NCI-H2227 (cell line): ENCODE results near the gene NEK11.

Source experiments
- DNase-seq: peaks from one replicate; lab custom pipeline; 2025; ENCODE audit not compliant: unreplicated experiment; lab: John Stamatoyannopoulos, UW

NEK11 gene

GRCh38 chr3:131222599-131222998 is 195.9 kb downstream of the NEK11 start:
- no peak for DNase-seq

- no peak for DNase-seq
Measured at GRCh38 chr3:131223373-131224289, 197.0 kb downstream of the NEK11 start.

- no peak for DNase-seq
Measured at GRCh38 chr3:131224886-131225550, 198.3 kb downstream of the NEK11 start.

- DNase-seq, result no peak
Measured at GRCh38 chr3:131228522-131228921, 201.8 kb downstream of the NEK11 start.

- DNase-seq, result no peak
Measured at GRCh38 chr3:131231710-131232389, 205.2 kb downstream of the NEK11 start.

- DNase-seq, result no peak
Measured at GRCh38 chr3:131232711-131233267, 206.1 kb downstream of the NEK11 start.

- no peak for DNase-seq
Measured at GRCh38 chr3:131233900-131234668, 207.4 kb downstream of the NEK11 start.

GRCh38 chr3:131236421-131236820 is 209.7 kb downstream of the NEK11 start:
- no peak for DNase-seq

- DNase-seq, result no peak
Measured at GRCh38 chr3:131238496-131238895, 211.8 kb downstream of the NEK11 start.

GRCh38 chr3:131239267-131239666 is 212.6 kb downstream of the NEK11 start:
- no peak for DNase-seq

- DNase-seq, result no peak
Measured at GRCh38 chr3:131242201-131242600, 215.5 kb downstream of the NEK11 start.

GRCh38 chr3:131250466-131250865 is 223.8 kb downstream of the NEK11 start:
- DNase-seq, result no peak

- no peak for DNase-seq
Measured at GRCh38 chr3:131260525-131260924, 233.8 kb downstream of the NEK11 start.

- DNase-seq, result no peak
Measured at GRCh38 chr3:131261104-131261503, 234.4 kb downstream of the NEK11 start.

- no peak for DNase-seq
Measured at GRCh38 chr3:131275556-131275955, 248.9 kb downstream of the NEK11 start.

- DNase-seq, result no peak
Measured at GRCh38 chr3:131277836-131278497, 251.3 kb downstream of the NEK11 start.

GRCh38 chr3:131279577-131279976 is 252.9 kb downstream of the NEK11 start:
- no peak for DNase-seq

GRCh38 chr3:131282379-131282778 is 255.7 kb downstream of the NEK11 start:
- no peak for DNase-seq

- DNase-seq, result no peak
Measured at GRCh38 chr3:131282967-131283366, 256.3 kb downstream of the NEK11 start.

- DNase-seq, result no peak
Measured at GRCh38 chr3:131283862-131284261, 257.2 kb downstream of the NEK11 start.
